NCI-H1694 treated with DMSO at 0.1 percent for 48 hours (cell line): Measurements from ENCODE around the gene PPP1R16B.

Experiments used
- DNase-seq: peaks from one replicate; lab custom pipeline; 2025; lab: John Stamatoyannopoulos, UW

The PPP1R16B gene

DNA sequence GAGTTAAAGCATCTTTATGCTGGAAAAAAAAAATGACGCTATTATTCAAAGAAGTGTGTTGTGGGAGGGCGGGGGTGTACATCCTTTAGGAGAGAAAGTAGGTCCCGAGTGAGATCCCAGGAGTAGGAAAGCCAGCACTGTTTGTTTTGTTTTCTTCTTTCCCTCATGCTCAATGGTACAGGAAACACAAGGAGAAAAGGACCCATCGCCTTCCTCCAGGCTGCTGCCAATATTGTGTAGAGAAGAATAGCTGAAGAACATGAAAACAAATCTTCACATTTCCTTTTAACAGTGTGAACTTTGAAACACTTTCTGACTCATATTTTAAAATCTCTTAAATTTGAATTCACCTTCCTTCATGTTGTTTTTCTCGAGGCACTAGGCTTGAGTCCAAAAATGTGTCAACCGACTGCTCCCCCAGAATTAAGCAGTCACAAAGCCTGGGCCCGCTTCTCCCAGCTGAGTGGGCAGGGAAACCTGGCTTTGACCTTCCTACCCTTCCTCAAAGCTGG lies 22.3 kb downstream of the PPP1R16B start:
- DNase-seq = no peak

DNA sequence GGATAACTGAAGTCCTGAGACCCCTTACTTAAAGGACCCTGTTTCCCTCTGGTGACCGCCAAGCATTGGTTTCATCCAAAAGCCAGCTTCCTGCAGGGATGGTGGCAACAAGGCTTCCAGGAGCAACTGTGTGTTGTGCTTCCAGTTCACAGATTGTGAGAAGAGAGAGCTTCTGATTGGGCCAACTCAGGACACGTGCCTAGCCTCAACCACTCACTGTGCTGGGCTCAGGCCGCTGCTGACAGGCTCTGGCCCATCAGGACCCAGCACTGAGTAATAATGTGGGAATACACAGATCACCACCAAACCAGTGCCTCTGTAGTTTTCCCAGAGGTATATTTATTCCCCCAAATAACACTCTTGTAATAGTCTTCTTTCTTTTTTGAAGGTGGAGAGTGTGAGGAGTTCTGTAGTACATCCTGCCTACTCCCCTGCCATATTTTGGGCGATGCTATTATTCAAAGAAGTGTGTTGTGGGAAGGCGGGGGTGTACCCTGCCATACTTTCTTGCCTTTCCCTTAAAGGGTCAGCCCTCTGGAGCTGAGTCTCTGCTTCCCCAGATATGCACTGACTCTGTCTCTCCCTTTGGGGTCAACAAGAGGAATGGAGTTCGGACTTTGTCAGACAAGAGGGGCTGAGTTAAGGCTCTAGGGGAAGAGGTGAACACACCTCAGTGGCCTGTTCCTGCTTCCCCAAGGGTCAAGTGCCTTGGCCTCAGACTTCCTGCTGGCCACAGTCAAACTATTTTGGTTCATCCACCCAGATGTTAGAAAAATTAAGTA lies 23.2 kb downstream of the PPP1R16B start:
- no peak for DNase-seq

DNA sequence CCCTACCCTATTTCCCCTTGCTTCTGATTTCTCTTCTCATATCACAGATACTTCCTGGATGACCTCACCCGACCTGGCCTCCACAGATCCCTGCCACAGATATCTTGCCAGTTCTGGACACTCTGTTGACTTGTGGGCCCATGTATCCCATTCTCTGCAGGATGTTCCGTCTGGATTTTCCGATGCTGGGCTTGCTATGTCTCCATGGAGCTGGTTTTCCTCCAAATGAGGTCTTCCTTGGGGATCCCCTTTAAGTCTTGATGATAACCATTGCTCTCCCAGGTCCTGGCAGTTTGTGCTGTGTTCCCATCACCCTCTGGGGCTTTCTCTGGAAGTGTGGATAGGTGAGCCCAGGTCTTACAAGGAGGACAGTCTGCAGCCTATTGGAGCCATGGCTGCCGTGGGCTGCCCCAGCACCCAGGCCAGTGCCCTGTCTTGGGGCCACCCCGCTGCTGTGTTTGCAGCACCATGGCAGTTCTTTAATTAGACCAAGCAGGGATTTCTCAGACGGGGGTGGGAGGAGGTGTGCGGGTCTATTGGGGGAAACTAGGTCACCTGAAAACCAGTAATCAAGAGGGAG lies 23.9 kb downstream of the PPP1R16B start:
- no peak for DNase-seq

DNA sequence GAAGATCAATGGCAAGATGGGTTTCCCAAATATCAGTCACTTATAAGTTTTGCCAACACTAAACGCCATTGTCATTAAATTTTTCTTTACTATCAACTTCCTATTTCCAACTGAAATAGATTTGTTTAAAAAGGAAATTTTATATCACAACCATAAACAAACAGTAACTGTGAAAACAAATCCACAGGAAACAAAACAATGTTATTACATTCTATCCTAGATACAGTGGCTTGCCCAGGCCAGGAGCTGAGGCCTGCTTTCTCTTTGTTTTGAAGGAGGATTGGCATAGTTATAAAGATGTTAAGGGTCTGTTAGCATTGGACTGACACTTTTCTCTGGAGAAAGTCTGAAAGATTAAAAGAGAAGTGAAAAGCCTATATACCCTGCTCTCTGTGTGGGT lies 24.9 kb downstream of the PPP1R16B start:
- no peak for DNase-seq

DNA sequence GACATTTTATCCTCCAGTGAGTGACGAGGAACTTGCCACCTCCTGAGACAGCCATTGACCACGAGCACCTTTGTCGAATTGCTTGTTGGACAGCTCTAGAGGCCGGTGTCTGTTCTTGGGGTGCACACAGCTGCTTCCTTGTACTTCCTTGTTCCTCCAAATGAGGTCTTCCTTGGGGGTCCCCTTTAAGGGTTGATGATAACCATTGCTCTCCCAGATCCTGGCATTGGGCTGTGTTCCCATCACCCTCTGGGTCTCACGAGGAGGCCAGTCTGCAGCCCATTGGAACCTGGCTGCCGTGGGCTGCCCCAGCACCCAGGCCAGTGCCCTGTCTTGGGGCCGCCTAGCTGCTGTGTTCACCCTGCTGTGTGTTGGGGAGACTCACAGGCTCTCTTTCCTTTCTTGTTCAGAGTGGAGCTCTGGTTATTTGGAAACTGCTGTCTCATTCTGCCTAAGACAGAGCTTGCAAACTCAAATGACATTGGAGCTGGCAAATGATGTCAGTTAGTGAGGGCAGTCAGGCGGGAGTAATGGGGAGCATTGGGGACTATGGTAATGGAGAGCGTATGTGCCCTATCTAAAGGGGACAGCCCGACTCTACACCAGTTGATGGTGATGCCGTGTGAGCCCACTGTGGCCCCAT lies 25.7 kb downstream of the PPP1R16B start:
- DNase-seq = no peak

DNA sequence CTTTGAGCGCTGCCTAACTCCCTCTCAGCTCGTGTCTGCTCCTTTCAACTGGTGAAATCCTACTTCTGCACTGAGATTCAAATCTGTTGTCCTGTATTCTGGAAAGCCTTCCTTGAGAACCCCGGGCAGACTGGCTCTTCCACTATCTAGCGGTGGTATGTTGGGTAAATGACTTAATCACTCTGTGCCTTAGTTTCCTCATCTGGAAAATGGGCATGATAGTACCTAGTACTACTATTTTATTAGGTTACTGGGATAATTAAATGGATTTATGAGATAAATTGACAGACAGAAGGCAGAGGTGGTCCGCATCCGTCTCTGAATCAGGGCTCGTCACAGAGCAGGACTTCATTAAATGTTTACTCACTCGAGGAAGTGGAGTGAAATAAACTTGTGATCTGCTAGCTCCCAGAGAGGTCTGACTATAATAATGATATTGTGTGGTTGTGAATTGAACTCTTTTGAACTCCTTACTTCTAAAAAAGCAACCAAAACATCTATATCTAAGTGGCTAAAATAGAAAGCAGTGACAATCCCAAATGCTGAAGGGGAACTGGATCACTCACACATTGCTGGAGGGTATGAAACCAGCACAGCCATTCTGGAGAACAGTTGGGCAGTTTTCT lies 26.6 kb downstream of the PPP1R16B start:
- DNase-seq = no peak

DNA sequence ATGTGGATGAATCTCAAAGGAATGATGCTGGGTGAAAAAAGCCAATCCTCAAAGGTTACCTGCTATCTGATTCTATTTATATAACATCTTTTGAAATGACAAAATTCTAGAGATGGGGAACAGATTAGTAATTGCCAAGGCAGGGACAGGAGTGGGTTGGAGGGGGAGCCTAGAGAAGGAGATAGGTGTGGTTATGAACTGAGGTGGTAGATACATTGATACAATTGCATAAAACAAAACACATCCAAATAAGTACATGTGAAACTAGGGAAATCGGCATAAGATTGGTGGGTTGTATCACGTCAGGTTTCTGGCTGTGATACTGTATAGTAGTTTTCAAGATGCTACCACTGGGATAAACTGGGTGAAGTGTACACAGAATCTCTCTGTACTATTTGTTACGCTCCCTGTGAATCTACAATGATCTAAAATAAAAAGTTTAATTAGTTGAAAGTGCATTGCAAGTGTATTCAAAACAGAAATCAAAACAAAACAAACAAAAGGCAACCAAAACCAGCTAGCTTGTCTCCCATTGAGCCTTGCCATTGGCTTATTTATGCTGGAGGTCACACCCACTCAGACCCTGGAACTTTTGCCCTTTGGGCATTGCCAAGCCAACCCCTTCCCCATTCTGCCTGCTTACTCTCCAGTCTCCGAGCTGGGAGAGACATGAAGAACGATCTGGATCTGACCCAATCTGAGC lies 27.8 kb downstream of the PPP1R16B start:
- DNase-seq = no peak

DNA sequence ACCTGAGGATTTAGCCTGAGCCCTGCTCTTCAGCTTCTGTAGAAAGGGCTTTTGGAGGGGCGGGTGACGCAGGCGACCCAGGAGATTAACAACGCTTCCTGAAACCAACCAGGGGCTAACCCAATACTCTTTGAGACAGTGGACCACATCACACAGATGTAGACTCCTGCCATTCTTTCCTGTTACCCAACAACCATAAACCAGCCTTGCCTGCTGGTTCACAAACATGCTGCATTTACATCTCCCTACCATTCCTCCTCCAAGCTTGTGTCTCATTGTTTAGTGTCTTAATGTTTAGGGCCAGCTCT lies 28.3 kb downstream of the PPP1R16B start:
- DNase-seq = no peak

DNA sequence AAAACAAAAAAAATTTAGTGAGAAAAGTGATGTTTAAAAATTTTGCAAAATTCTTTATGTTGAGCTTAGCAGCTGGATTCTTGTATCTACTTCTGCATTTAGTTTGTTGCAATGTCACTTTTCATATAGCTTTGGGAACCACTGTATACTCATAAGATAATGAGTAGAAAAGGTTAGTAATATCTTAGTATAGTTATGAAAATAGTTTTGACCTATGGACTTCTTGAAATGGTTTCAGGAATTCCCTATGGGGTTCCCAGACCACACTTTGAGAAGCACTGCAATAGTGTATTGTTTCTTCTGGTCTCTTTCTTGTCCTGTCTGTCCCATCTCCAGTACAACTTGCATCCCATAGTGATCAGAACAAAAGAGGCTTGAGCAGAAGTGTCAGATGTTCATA lies 29.4 kb downstream of the PPP1R16B start:
- DNase-seq = no peak

DNA sequence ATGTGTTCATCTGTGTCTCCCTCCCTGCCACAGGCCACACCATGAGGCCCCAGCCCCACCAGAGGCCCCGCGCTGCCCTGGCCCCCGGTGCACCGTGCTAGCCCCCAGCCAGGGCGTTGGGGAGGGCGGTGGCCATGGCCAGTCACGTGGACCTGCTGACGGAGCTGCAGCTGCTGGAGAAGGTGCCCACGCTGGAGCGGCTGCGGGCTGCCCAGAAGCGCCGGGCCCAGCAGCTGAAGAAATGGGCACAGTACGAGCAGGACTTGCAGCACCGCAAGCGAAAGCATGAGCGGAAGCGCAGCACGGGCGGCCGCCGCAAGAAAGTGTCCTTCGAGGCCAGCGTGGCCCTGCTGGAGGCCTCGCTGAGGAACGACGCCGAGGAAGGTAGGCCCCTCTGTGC lies 30.3 kb downstream of the PPP1R16B start:
- no peak for DNase-seq

DNA sequence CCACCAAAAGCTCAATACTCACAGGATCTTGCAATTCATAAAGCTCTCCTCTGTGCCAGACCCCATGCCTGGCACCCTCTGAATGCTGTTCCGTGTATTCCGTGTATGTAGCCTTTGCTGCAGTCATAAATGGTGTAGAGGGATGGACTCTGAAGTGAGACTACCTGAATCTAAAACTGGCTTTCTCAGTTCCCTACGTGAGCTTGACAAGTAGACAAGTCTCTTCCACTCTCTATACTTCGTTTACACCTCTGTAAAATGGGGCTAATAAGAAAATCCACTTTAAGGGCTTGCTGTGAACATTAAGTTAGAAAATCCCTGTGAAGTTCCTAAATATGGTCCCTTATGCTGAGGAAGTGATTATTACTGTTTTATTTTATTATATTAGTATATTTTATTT lies 31.5 kb downstream of the PPP1R16B start:
- no peak for DNase-seq

DNA sequence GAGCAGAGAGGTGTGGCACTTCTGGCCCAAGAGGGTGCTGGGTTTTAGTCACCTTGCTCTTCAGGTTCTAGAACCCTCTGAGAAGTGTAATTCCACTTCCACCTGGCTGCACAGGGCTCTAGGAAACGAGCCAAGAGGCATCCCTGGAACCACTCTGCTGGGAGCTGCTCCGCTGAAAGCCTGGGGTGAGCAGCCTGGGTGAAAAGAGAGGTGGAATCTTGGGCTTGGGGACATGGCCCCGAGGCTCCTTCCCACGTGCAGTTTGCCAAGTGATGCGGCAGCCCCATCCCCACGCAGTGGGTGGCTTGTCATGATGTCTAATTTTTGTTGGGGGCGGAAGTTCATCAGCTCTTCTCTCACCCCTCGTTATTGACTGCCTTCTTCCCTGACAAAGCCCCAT lies 32.8 kb downstream of the PPP1R16B start:
- no peak for DNase-seq

DNA sequence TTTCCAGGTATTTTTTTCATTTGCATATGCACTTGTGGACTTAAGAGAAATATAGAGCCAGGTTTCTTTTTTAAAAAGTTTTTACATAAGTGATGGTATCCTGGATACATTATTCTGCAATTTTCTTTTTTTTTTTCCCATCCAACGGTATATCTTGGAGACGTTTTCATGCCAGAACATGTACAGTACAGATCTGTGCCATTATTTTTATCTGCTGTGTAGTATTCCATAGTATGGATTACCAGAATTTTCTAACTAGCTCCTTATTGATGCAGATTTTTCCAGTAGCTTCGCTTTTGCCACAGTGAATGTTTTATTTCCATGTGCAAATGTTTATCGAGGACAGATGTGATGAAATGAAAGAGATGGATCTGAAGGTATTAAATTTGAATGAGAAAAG lies 34.1 kb downstream of the PPP1R16B start:
- no peak for DNase-seq

DNA sequence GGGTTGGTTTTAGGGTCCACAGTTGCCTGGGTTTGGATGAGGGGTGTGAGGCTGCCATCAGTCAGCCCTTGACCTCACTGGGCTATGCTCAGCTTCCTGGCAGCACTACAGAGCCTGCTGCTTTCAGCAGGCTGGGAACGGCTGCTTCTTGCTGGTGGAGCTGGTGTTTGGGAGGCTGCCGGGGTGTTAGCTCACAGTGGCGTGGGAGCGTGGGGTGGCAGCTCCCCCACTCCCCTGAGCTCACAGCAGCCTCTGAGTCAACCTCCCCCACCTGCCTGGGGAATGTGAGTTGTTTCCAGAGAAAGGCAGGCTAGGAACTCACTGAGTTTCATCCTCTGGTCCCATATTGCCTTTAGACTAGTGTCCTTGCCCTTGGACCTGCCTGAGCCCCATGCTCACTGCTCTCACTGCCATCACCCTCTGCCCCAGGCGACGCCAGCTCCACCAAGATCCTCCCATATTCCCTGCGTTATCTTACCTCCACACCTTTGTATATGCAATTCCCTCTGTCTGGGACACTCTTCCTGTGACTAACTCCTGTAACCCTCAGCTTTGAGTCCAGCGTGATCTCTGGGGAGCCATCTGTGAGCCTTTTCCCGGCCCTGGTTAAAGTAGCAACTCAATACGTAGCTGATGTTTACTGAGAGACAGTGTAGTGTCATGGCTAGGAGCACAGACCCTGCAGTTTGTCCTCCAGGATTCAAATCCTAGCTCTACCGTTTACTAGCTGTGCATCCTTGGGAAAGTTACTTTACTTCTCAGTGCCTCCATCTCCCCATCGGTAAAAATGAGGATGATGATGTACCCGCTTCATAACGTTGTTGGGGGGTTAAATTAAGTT lies 34.8 kb downstream of the PPP1R16B start:
- DNase-seq = no peak

DNA sequence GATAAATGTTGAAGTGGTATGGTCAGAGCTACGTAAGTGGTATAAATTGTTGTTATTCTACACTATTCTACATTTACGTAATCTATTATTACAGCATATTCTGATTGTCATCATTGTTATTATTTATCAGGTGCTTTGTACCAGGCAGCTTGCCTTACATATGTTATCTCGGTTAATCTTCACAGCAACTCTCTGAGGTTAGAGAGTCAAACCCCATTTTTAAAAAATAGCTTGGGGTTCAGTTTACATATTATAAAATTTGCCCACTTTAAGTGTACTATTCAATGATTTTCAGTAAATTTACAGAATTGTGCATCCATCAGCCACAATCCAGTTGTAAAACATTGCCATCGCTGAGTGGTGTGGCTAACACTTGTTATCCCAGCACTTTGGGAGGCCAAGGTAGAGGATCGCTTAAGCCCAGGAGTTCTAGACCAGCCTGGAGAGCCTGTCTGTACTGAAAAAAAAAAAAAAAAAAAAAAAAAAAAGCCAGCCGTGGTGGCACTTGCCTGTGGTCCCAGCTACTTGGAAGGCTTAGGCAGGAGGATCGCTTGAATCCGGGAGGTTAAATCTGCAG lies 35.5 kb downstream of the PPP1R16B start:
- no peak for DNase-seq

DNA sequence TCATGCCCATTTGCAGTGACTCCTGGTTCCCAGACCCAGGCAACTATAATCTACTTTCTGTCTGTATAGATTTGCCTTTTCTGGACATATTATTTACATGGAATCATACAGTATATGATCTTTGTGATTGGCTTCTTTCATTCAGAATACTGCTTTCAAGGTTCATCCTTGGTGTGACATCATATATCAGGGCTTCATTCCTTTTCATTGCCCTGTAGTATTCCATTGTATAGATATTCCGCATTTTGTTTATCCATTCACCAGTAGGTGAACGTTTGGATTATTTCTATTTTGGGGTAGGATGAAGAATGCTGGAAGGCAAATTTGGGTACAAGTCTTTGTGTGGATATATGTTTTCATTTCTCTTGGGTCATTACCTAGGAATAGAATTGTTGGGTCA lies 36.1 kb downstream of the PPP1R16B start:
- DNase-seq = no peak

DNA sequence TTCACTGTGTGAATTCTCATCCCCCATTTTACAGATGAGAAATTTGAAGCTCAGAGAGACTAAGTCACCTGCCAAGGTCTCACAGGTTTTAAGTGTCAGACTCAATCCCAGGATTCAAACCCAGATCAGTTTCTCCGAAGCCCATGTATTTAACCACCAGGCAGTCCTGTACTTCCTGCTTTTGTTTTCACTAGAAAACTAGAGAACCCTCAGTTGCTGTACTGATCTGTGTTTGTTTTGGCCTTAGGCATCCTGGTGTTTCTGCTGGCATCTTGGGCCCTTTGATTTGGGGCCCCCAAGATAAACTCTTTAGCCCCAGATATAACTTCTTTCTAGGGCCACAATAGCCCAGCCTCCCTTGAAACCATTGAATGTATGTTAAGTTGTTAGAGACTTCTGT lies 36.5 kb downstream of the PPP1R16B start:
- no peak for DNase-seq

DNA sequence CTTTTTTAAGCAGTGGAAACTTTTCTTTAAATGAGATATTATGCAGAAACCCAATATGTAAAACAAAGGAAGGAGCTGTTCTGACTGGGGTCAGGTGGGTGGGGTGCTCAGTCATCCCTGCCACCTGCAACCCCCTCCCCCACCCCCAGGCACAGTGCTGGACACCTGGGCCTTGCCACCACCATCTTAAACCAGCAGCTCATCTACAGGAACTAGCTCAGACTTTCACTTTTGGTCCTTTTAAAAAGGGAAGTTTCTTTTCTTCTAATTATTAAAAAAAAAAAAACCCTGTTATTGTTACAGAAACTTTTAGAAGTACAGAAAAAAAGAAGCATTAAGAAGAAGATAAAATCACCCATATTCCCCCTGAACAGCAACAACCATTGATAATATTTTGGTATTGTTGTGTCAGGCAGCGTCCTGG lies 37.1 kb downstream of the PPP1R16B start:
- no peak for DNase-seq

DNA sequence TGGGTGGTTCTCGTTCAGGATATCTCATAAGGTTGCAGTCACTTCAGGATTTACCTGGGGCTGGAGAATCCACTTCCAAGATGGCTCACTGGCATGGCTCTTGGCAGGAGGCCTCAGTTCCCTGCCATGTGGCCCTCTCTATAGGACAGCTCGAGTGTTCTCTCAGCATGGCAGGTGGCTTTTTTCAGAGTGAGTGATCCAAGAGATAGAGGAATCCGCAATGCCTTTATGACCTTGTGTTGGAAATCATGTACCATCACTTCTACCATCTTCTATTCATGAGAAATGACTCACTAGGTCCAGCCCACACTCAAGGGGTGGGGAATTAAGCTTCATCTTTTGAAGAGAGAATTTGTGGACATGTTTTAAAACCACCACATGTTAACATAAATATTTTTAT lies 37.8 kb downstream of the PPP1R16B start:
- DNase-seq = no peak

DNA sequence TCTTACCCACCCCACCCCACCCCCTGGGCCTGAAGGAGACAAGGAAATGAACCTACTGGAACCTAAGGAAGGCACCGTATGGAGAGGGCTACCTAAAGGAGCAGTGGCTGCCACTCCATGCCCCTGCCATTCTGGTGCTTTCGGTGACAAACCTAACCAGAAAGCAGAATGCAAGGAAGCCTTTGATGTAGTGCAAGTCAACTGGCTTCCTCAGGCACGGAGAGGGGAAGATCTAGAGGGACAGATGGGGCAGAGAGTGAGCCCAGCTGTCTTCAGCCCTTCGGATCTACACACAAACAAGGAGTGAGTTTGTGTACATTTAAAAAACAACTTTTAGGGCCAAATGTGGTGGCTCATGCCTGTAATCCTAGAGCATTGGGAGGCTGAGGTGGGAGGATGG lies 39.5 kb downstream of the PPP1R16B start:
- peak; percentile 7 for DNase-seq

DNA sequence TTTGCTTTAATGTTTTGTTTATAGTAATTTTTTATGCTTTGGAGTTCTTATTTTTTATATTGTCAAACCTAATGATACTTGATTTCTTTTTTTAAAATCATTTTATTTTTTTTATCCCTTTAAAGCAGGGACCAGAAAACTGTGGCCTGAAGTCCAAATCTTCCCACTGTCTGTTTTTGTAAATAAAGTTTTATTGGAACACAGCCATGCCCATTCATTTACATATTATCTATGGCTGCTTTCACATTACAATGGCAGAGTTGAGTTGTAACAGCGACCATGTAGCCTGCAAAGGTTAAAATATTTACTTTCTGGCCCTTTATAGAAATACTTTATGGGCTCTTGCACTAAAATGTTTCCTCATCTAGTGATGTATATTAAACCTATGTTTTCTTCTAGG lies 42.3 kb downstream of the PPP1R16B start:
- DNase-seq = no peak
